K562 (cell line): ENCODE data around the gene RAD50. TPM values are rescaled to one million over a fixed set of nuclear protein-coding genes. Genes with fewer than 3 reads are reported as not detected.

Experiments
- ZBTB7A ChIP-seq: IDR thresholded peaks from 2 replicates; pipeline ENCODE4 v1.6.1; 2011; ENCODE audit warnings: low read depth, mild to moderate bottlenecking, low read length, moderate library complexity, borderline replicate concordance; ENCODE audit not compliant: control insufficient read depth
- ZNF175 ChIP-seq: fragments of 200-800 bp; sonication (Bioruptor generic); IDR thresholded peaks from 2 replicates; pipeline ENCODE4 v1.6.1; 2016; ENCODE audit warnings: low read depth, mild to moderate bottlenecking, missing genetic modification characterization, missing compliant biosample characterization
- polyA plus RNA-seq, 8 experiments: library from polyadenylated mRNA; depleted of rRNA in 4 of 8; stranded (reverse) in 5 of 8; unstranded in 3 of 8; fragments of >200 nt; fragmentation: Nextera tagmentation in 2 of 8; fragmentation: Illumina TruSeq in 1 of 8; extraction: Ambion mirVana in 2 of 8; extraction: Trizol in 1 of 8; gene quantifications; 2 replicates each; pipeline versions ENCODE4 v1.2.1 to v1.2.3, GENCODE V29; 2011 to 2014; ENCODE audit warnings: inconsistent platforms in 1 of 8, missing spikeins in 1 of 8
- total RNA-seq, 7 experiments: library from RNA; depleted of rRNA in 6 of 7; stranded (reverse); fragments of >200 nt in 6 of 7; fragmentation: Illumina TruSeq in 2 of 7; extraction: Trizol in 2 of 7; gene quantifications; 2 replicates each; pipeline versions ENCODE4 v1.2.1 to v1.2.3, GENCODE V29; 2011 to 2021; ENCODE audit warnings: low replicate concordance in 1 of 7
- TF ChIP-seq, protein P1 (sequence below), 2 experiments: fragments of 450-650 bp; formaldehyde crosslinking in 1 of 2; IDR thresholded peaks; 2 replicates each; pipeline versions ENCODE4 v1.4.0 to v1.6.1; 2014 to 2020; ENCODE audit warnings: mild to moderate bottlenecking in 2 of 2, borderline replicate concordance in 1 of 2, low read depth in 1 of 2
- TF ChIP-seq, protein P2 (sequence below): fragments of 450-650 bp; formaldehyde crosslinking; IDR thresholded peaks from 2 replicates; pipeline ENCODE4 v1.4.0; 2020; ENCODE audit warnings: mild to moderate bottlenecking, moderate library complexity
- TF ChIP-seq, protein P3 (sequence below), 2 experiments: fragments of 150-350 bp in 1 of 2; IDR thresholded peaks; 2 replicates each; pipeline ENCODE4 v1.6.1; 2012 to 2016; ENCODE audit warnings: low read depth in 2 of 2, low read length in 2 of 2, mild to moderate bottlenecking in 1 of 2, moderate library complexity in 1 of 2
- TF ChIP-seq, protein P4 (sequence below): IDR thresholded peaks from 3 replicates; pipeline ENCODE4 v1.6.1; 2011; ENCODE audit warnings: borderline replicate concordance, mild to moderate bottlenecking, moderate library complexity; ENCODE audit not compliant: insufficient read length; ENCODE audit errors: extremely low read depth

Gene RAD50
- total and polyA plus RNA-seq, 9 of the 15 experiments (the other 6 are each of a cell fraction or from before 2014, with no cell fraction given): 15.3 to 74.2 (median 44.1) TPM

DNA sequence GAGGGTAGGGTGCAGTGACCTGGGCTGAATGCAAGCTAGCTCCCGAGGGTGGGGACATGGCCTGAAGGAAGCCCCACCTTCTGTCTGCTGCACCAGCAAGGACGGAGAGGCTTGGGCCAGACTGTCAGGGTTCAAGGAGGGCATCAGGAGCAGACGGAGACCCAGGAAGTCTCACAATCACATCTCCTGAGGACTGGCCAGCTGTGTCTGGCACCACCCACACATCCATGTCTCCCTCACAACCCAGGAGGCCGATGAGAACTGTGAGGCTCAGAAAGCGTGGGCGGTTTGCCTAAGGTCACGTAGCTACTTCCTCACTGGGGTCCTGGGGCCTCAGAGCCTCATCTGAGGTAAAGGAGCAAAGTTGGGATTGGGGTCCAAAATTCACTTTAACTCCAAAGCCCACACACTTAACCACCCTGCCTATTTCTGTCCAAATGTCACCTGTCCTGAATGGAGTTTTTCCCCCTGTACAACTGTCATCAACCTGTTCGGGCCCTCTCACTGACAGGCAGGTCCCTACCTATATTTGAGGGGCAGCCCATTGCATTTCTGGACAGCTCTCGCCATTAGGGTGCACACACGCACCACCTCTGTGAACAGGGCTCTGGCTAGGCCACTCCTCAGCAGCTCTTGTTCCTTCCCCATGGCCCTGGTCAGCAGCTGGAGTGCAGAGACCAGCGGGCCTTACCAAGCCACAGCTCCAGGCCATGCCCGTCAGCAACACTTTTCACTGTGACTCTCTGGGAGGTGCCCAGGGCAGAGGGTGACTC lies 104.6 kb downstream of the RAD50 start (continued):
- TF ChIP-seq, protein P1, sequence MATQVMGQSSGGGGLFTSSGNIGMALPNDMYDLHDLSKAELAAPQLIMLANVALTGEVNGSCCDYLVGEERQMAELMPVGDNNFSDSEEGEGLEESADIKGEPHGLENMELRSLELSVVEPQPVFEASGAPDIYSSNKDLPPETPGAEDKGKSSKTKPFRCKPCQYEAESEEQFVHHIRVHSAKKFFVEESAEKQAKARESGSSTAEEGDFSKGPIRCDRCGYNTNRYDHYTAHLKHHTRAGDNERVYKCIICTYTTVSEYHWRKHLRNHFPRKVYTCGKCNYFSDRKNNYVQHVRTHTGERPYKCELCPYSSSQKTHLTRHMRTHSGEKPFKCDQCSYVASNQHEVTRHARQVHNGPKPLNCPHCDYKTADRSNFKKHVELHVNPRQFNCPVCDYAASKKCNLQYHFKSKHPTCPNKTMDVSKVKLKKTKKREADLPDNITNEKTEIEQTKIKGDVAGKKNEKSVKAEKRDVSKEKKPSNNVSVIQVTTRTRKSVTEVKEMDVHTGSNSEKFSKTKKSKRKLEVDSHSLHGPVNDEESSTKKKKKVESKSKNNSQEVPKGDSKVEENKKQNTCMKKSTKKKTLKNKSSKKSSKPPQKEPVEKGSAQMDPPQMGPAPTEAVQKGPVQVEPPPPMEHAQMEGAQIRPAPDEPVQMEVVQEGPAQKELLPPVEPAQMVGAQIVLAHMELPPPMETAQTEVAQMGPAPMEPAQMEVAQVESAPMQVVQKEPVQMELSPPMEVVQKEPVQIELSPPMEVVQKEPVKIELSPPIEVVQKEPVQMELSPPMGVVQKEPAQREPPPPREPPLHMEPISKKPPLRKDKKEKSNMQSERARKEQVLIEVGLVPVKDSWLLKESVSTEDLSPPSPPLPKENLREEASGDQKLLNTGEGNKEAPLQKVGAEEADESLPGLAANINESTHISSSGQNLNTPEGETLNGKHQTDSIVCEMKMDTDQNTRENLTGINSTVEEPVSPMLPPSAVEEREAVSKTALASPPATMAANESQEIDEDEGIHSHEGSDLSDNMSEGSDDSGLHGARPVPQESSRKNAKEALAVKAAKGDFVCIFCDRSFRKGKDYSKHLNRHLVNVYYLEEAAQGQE (IDR thresholded peaks at IDR 0.05; ENCODE audit: borderline replicate concordance): peak; percentile 47; the same call in 1 of the 2 replicates
- TF ChIP-seq, protein P1 (CRISPR knock-in tag; IDR thresholded peaks at IDR 0.05; ENCODE audit: low read depth): no peak
- TF ChIP-seq ZBTB7A: 0 out of 2 replicates have a peak, but pooled peaks have one; percentile 19
- TF ChIP-seq, protein P2, sequence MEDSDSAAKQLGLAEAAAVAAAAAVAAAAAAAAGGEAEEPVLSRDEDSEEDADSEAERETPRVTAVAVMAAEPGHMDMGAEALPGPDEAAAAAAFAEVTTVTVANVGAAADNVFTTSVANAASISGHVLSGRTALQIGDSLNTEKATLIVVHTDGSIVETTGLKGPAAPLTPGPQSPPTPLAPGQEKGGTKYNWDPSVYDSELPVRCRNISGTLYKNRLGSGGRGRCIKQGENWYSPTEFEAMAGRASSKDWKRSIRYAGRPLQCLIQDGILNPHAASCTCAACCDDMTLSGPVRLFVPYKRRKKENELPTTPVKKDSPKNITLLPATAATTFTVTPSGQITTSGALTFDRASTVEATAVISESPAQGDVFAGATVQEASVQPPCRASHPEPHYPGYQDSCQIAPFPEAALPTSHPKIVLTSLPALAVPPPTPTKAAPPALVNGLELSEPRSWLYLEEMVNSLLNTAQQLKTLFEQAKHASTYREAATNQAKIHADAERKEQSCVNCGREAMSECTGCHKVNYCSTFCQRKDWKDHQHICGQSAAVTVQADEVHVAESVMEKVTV (CRISPR knock-in tag): peak; percentile 37; the same call in 1 of the 2 replicates
- TF ChIP-seq, protein P3, sequence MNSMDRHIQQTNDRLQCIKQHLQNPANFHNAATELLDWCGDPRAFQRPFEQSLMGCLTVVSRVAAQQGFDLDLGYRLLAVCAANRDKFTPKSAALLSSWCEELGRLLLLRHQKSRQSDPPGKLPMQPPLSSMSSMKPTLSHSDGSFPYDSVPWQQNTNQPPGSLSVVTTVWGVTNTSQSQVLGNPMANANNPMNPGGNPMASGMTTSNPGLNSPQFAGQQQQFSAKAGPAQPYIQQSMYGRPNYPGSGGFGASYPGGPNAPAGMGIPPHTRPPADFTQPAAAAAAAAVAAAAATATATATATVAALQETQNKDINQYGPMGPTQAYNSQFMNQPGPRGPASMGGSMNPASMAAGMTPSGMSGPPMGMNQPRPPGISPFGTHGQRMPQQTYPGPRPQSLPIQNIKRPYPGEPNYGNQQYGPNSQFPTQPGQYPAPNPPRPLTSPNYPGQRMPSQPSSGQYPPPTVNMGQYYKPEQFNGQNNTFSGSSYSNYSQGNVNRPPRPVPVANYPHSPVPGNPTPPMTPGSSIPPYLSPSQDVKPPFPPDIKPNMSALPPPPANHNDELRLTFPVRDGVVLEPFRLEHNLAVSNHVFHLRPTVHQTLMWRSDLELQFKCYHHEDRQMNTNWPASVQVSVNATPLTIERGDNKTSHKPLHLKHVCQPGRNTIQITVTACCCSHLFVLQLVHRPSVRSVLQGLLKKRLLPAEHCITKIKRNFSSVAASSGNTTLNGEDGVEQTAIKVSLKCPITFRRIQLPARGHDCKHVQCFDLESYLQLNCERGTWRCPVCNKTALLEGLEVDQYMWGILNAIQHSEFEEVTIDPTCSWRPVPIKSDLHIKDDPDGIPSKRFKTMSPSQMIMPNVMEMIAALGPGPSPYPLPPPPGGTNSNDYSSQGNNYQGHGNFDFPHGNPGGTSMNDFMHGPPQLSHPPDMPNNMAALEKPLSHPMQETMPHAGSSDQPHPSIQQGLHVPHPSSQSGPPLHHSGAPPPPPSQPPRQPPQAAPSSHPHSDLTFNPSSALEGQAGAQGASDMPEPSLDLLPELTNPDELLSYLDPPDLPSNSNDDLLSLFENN (IDR thresholded peaks at IDR 0.05; ENCODE audit: low read depth in 2 of 2, low read length in 2 of 2): no peak
- TF ChIP-seq, protein P4, sequence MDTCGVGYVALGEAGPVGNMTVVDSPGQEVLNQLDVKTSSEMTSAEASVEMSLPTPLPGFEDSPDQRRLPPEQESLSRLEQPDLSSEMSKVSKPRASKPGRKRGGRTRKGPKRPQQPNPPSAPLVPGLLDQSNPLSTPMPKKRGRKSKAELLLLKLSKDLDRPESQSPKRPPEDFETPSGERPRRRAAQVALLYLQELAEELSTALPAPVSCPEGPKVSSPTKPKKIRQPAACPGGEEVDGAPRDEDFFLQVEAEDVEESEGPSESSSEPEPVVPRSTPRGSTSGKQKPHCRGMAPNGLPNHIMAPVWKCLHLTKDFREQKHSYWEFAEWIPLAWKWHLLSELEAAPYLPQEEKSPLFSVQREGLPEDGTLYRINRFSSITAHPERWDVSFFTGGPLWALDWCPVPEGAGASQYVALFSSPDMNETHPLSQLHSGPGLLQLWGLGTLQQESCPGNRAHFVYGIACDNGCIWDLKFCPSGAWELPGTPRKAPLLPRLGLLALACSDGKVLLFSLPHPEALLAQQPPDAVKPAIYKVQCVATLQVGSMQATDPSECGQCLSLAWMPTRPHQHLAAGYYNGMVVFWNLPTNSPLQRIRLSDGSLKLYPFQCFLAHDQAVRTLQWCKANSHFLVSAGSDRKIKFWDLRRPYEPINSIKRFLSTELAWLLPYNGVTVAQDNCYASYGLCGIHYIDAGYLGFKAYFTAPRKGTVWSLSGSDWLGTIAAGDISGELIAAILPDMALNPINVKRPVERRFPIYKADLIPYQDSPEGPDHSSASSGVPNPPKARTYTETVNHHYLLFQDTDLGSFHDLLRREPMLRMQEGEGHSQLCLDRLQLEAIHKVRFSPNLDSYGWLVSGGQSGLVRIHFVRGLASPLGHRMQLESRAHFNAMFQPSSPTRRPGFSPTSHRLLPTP: no peak
- no peak for TF ChIP-seq ZNF175
